HepG2 (cell line): ENCODE results near the gene RAD51D. TPM values are rescaled to one million over a fixed set of nuclear protein-coding genes. Genes with fewer than 3 reads are reported as not detected.

Source experiments
- BRF2 ChIP-seq: sonication (generic); formaldehyde crosslinking; IDR thresholded peaks from 2 replicates; pipeline ENCODE4 v1.8.1; 2022; ENCODE audit warnings: mild to moderate bottlenecking, missing genetic modification reagents
- CBFB ChIP-seq: sonication (generic); formaldehyde crosslinking; IDR thresholded peaks from 2 replicates; pipeline ENCODE4 v1.4.0; 2020; ENCODE audit warnings: missing genetic modification reagents
- JDP2 ChIP-seq: sonication (generic); formaldehyde crosslinking; IDR thresholded peaks from 2 replicates; pipeline ENCODE4 v1.8.1; 2022; ENCODE audit warnings: missing genetic modification reagents, borderline replicate concordance
- KAT7 ChIP-seq: IDR thresholded peaks from 2 replicates; pipeline ENCODE4 v1.6.1; 2018; ENCODE audit warnings: borderline replicate concordance, missing compliant biosample characterization
- KDM2A ChIP-seq: sonication (generic); formaldehyde crosslinking; IDR thresholded peaks from 2 replicates; pipeline ENCODE4 v1.4.0; 2020; ENCODE audit warnings: low read depth, missing genetic modification reagents, borderline replicate concordance
- LBX2 ChIP-seq: sonication (generic); formaldehyde crosslinking; IDR thresholded peaks from 2 replicates; pipeline ENCODE4 v1.5.0; 2020; ENCODE audit warnings: missing genetic modification reagents, mild to moderate bottlenecking, borderline replicate concordance
- MEF2D ChIP-seq: sonication (generic); formaldehyde crosslinking; IDR thresholded peaks from 2 replicates; pipeline ENCODE4 v1.5.1; 2020; ENCODE audit warnings: mild to moderate bottlenecking, missing genetic modification reagents
- NCOR1 ChIP-seq: fragments of 200-600 bp; sonication (generic); IDR thresholded peaks from 2 replicates; pipeline ENCODE4 v1.7.0; 2017; ENCODE audit warnings: antibody characterized with exemption, low read length, borderline replicate concordance
- NRL ChIP-seq: sonication (generic); formaldehyde crosslinking; IDR thresholded peaks from 2 replicates; pipeline ENCODE4 v1.5.0; 2020; ENCODE audit warnings: missing genetic modification reagents, mild to moderate bottlenecking, moderate library complexity, borderline replicate concordance
- SATB2 ChIP-seq: sonication (generic); formaldehyde crosslinking; IDR thresholded peaks from 2 replicates; pipeline ENCODE4 v1.5.0; 2020; ENCODE audit warnings: missing genetic modification reagents
- STAG1 ChIP-seq: sonication (generic); formaldehyde crosslinking; IDR thresholded peaks from 2 replicates; pipeline ENCODE4 v1.4.0; 2020; ENCODE audit warnings: missing genetic modification reagents
- TCF7 ChIP-seq: sonication (generic); IDR thresholded peaks from 2 replicates; pipeline ENCODE4 v1.6.1; 2016; ENCODE audit warnings: antibody characterized with exemption, low read depth
- TEAD2 ChIP-seq: sonication (generic); formaldehyde crosslinking; IDR thresholded peaks from 2 replicates; pipeline ENCODE4 v1.9.0; 2021; ENCODE audit warnings: missing genetic modification reagents
- TEF ChIP-seq: sonication (generic); formaldehyde crosslinking; IDR thresholded peaks from 2 replicates; pipeline ENCODE4 v1.5.0; 2020; ENCODE audit warnings: missing genetic modification reagents
- TFDP1 ChIP-seq: IDR thresholded peaks from 2 replicates; pipeline ENCODE4 v1.6.1; 2016; ENCODE audit warnings: missing compliant biosample characterization, missing genetic modification reagents, borderline replicate concordance
- ZBTB37 ChIP-seq: sonication (generic); formaldehyde crosslinking; IDR thresholded peaks from 2 replicates; pipeline ENCODE4 v1.4.0; 2020; ENCODE audit warnings: mild to moderate bottlenecking, missing genetic modification reagents
- ZBTB39 ChIP-seq: sonication (generic); formaldehyde crosslinking; IDR thresholded peaks from 2 replicates; pipeline ENCODE4 v1.5.0; 2020; ENCODE audit warnings: missing genetic modification reagents
- ZFP82 ChIP-seq: sonication (generic); formaldehyde crosslinking; IDR thresholded peaks from 2 replicates; pipeline ENCODE4 v1.5.1; 2020; ENCODE audit warnings: mild to moderate bottlenecking, missing genetic modification reagents, borderline replicate concordance
- ZNF468 ChIP-seq: sonication (generic); formaldehyde crosslinking; IDR thresholded peaks from 2 replicates; pipeline ENCODE4 v1.8.0; 2022; ENCODE audit warnings: mild to moderate bottlenecking, moderate library complexity, missing genetic modification reagents
- ZNF567 ChIP-seq: sonication (generic); formaldehyde crosslinking; IDR thresholded peaks from 2 replicates; pipeline ENCODE4 v1.8.1; 2023; ENCODE audit warnings: mild to moderate bottlenecking, missing genetic modification reagents, borderline replicate concordance
- ZNF788 ChIP-seq: sonication (generic); formaldehyde crosslinking; IDR thresholded peaks from 2 replicates; pipeline ENCODE4 v1.5.0; 2020; ENCODE audit warnings: mild to moderate bottlenecking, missing genetic modification reagents, borderline replicate concordance
- ZSCAN22 ChIP-seq: sonication (generic); formaldehyde crosslinking; IDR thresholded peaks from 2 replicates; pipeline ENCODE4 v1.4.0; 2020; ENCODE audit warnings: mild to moderate bottlenecking, missing genetic modification reagents
- ZSCAN31 ChIP-seq: sonication (generic); formaldehyde crosslinking; IDR thresholded peaks from 2 replicates; pipeline ENCODE4 v1.5.0; 2020; ENCODE audit warnings: low read depth, mild to moderate bottlenecking, missing genetic modification reagents
- polyA plus RNA-seq, 8 experiments: library from polyadenylated mRNA; depleted of rRNA in 3 of 8; stranded (reverse) in 7 of 8; unstranded in 1 of 8; fragments of >200 nt; fragmentation: Illumina TruSeq in 4 of 8; extraction: Trizol in 4 of 8; gene quantifications; 2 replicates each; pipeline versions ENCODE4 v1.2.1 to v1.2.3, GENCODE V29; 2011 to 2016; ENCODE audit warnings: low read depth in 4 of 8, missing spikeins in 1 of 8, mixed read lengths in 1 of 8; ENCODE audit not compliant: insufficient read depth in 1 of 8
- total RNA-seq, 5 experiments: library from RNA; depleted of rRNA; stranded (reverse); fragments of >200 nt; fragmentation: Illumina TruSeq; extraction: Trizol; gene quantifications; 2 replicates each; pipeline ENCODE4 v1.2.3, GENCODE V29; 2016; ENCODE audit warnings: low read depth in 1 of 5

RAD51D gene
- total and polyA plus RNA-seq, 2 of the 13 experiments (the other 11 are each of a cell fraction or from before 2014, with no cell fraction given), result 6.7 to 13.1 TPM

GRCh38 chr17:35063514-35064223, 56.0 kb downstream of the RAD51D start, which contains the start of gene RFFL (continued):
- TF ChIP-seq ZBTB37 (CRISPR knock-in tag), result peak; percentile 88
- peak; percentile 39; the same call in 1 of the 2 replicates for TF ChIP-seq TFDP1 (CRISPR knock-in tag)
- no peak for TF ChIP-seq LBX2
- TF ChIP-seq KDM2A (CRISPR knock-in tag), result peak; percentile 65; the same call in 1 of the 2 replicates
- peak; percentile 61; the same call in 1 of the 2 replicates for TF ChIP-seq CBFB (CRISPR knock-in tag)
- TF ChIP-seq BRF2 (CRISPR knock-in tag), result no peak
- peak; percentile 86 for TF ChIP-seq TCF7
- no peak for TF ChIP-seq TEAD2 (CRISPR knock-in tag)
- TF ChIP-seq MEF2D (CRISPR knock-in tag), result 0 out of 2 replicates have a peak, but pooled peaks have one; percentile 27
- no peak for TF ChIP-seq ZBTB39 (CRISPR knock-in tag)
- TF ChIP-seq KAT7 (CRISPR knock-in tag), result no peak; the same call in 1 of the 2 replicates
- no peak for TF ChIP-seq ZNF567 (CRISPR knock-in tag)
- no peak for TF ChIP-seq ZNF468
- no peak for TF ChIP-seq JDP2 (CRISPR knock-in tag)
- TF ChIP-seq STAG1 (CRISPR knock-in tag), result peak; percentile 69
- peak; percentile 42; the same call in 1 of the 2 replicates for TF ChIP-seq NCOR1
- TF ChIP-seq ZSCAN31, result peak; percentile 63; the same call in 1 of the 2 replicates
- TF ChIP-seq TEF (CRISPR knock-in tag), result no peak
- no peak for TF ChIP-seq NRL
- no peak for TF ChIP-seq SATB2 (CRISPR knock-in tag)
- TF ChIP-seq ZFP82, result no peak
- peak; percentile 92 for TF ChIP-seq ZNF788 (CRISPR knock-in tag)
- no peak for TF ChIP-seq ZSCAN22 (CRISPR knock-in tag)
